SK-N-SH treated with all-trans-retinoic acid at 6 μM for 48 hours (cell line): ENCODE measurements around the gene XPC.

Experiments used
- ATAC-seq: fragments of 200-7000 bp; cut with Tn5 transposase; 3 replicates; pipeline ENCODE4 v1.9.1; 2020; ENCODE audit warnings: mild to moderate bottlenecking, moderate library complexity
- ARNTL ChIP-seq: fragments of 450-650 bp; formaldehyde crosslinking; IDR thresholded peaks from 2 replicates; pipeline ENCODE4 v1.5.0; 2020; ENCODE audit warnings: low read depth, mild to moderate bottlenecking, moderate library complexity, borderline replicate concordance
- BACH2 ChIP-seq: fragments of 250-450 bp; sonication (Bioruptor Pico); IDR thresholded peaks from 2 replicates; pipeline ENCODE4 v1.9.0; 2021; ENCODE audit warnings: mild to moderate bottlenecking, borderline replicate concordance
- CREB5 ChIP-seq: fragments of 250-450 bp; sonication (Bioruptor Pico); IDR thresholded peaks from 2 replicates; pipeline ENCODE4 v1.5.1; 2020; ENCODE audit warnings: low read depth, mild to moderate bottlenecking, moderate library complexity
- CSDC2 ChIP-seq: fragments of 250-450 bp; sonication (Bioruptor Pico); IDR thresholded peaks from 2 replicates; pipeline ENCODE4 v1.5.0; 2020; ENCODE audit warnings: mild to moderate bottlenecking, moderate library complexity
- ESRRG ChIP-seq: fragments of 250-450 bp; sonication (Bioruptor Pico); IDR thresholded peaks from 2 replicates; pipeline ENCODE4 v1.6.1; 2021; ENCODE audit warnings: mild to moderate bottlenecking
- GLIS3 ChIP-seq: fragments of 250-450 bp; sonication (Bioruptor Pico); IDR thresholded peaks from 2 replicates; pipeline ENCODE4 v1.5.0; 2020; ENCODE audit warnings: mild to moderate bottlenecking, moderate library complexity
- ISL1 ChIP-seq: fragments of 250-450 bp; sonication (Bioruptor Pico); IDR thresholded peaks from 2 replicates; pipeline ENCODE4 v2.1.2; 2022; ENCODE audit warnings: mild to moderate bottlenecking, moderate library complexity
- OSR1 ChIP-seq: fragments of 250-450 bp; sonication (Bioruptor Pico); IDR thresholded peaks from 2 replicates; pipeline ENCODE4 v1.8.0; 2022; ENCODE audit warnings: moderate library complexity, mild to moderate bottlenecking, inconsistent platforms
- POU6F1 ChIP-seq: fragments of 250-450 bp; sonication (Bioruptor Pico); IDR thresholded peaks from 2 replicates; pipeline ENCODE4 v1.8.0; 2021; ENCODE audit warnings: low read depth, mild to moderate bottlenecking, moderate library complexity, borderline replicate concordance
- PPARA ChIP-seq: fragments of 250-450 bp; sonication (Bioruptor Pico); IDR thresholded peaks from 2 replicates; pipeline ENCODE4 v1.5.0; 2020; ENCODE audit warnings: mild to moderate bottlenecking, borderline replicate concordance
- RARB ChIP-seq: fragments of 250-450 bp; sonication (Bioruptor Pico); IDR thresholded peaks from 2 replicates; pipeline ENCODE4 v1.8.0; 2021; ENCODE audit warnings: mild to moderate bottlenecking, moderate library complexity
- SNAI2 ChIP-seq: fragments of 250-450 bp; sonication (Bioruptor Pico); IDR thresholded peaks from 2 replicates; pipeline ENCODE4 v1.5.0; 2020; ENCODE audit warnings: mild to moderate bottlenecking, moderate library complexity
- TCF4 ChIP-seq: fragments of 250-450 bp; sonication (Bioruptor Pico); IDR thresholded peaks from 2 replicates; pipeline ENCODE4 v1.8.0; 2021; ENCODE audit warnings: mild to moderate bottlenecking, moderate library complexity, borderline replicate concordance
- TOX ChIP-seq: fragments of 250-450 bp; sonication (Bioruptor Pico); IDR thresholded peaks from 2 replicates; pipeline ENCODE4 v1.8.0; 2021; ENCODE audit warnings: mild to moderate bottlenecking, moderate library complexity, borderline replicate concordance
- ZC3H10 ChIP-seq: fragments of 250-450 bp; sonication (Bioruptor Pico); IDR thresholded peaks from 2 replicates; pipeline ENCODE4 v1.5.1; 2021; ENCODE audit warnings: mild to moderate bottlenecking, moderate library complexity
- ZFP3 ChIP-seq: fragments of 250-450 bp; sonication (Bioruptor Pico); IDR thresholded peaks from 2 replicates; pipeline ENCODE4 v1.5.0; 2020; ENCODE audit warnings: mild to moderate bottlenecking, moderate library complexity
- ZFP30 ChIP-seq: fragments of 450-650 bp; formaldehyde crosslinking; IDR thresholded peaks from 2 replicates; pipeline ENCODE4 v1.5.0; 2022; ENCODE audit warnings: mild to moderate bottlenecking, moderate library complexity
- ZNF565 ChIP-seq: fragments of 450-650 bp; formaldehyde crosslinking; conservative IDR thresholded peaks from 2 replicates; pipeline ENCODE4 v1.5.0; 2020; ENCODE audit warnings: low read depth, mild to moderate bottlenecking, moderate library complexity
- ZNF70 ChIP-seq: fragments of 450-650 bp; formaldehyde crosslinking; IDR thresholded peaks from 2 replicates; pipeline ENCODE4 v1.5.0; 2020; ENCODE audit warnings: mild to moderate bottlenecking, moderate library complexity
- ZNF8 ChIP-seq: fragments of 450-650 bp; formaldehyde crosslinking; IDR thresholded peaks from 2 replicates; pipeline ENCODE4 v1.5.0; 2020; ENCODE audit warnings: mild to moderate bottlenecking, moderate library complexity
- TF ChIP-seq, protein P1 (sequence below): fragments of 250-450 bp; sonication (Bioruptor Pico); IDR thresholded peaks from 2 replicates; pipeline ENCODE4 v1.8.0; 2020; ENCODE audit warnings: mild to moderate bottlenecking, moderate library complexity, borderline replicate concordance
- TF ChIP-seq, protein P2 (sequence below): fragments of 250-450 bp; sonication (Bioruptor Pico); IDR thresholded peaks from 2 replicates; pipeline ENCODE4 v1.5.1; 2021; ENCODE audit warnings: mild to moderate bottlenecking, moderate library complexity
- TF ChIP-seq, protein P3 (sequence below): fragments of 250-450 bp; sonication (Bioruptor Pico); IDR thresholded peaks from 2 replicates; pipeline ENCODE4 v1.5.0; 2020; ENCODE audit warnings: mild to moderate bottlenecking, moderate library complexity

XPC gene

DNA sequence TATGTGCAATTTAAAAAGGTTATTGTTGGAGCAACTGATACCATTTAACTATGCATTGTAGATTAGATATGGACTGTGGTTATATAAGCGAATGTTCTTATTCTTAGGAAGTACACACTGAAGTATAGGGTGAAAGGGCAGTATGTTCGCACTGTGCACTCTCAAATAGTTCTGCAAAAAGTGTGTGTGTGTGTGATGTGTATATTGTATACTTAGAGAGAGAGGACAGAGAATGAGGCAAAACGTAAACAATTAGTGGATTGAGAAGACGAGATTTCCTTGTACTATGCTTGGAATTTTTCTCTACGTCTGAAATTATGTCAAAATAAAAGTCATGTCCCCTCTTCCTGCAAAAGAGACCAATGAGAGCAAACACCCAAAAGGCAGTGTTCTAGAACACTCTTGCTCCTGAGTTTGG is 30.6 kb upstream of the XPC start:
- TF ChIP-seq OSR1 (no peak), RARB (CRISPR knock-in tag) (no peak), ARNTL (CRISPR knock-in tag) (no peak), SNAI2 (CRISPR knock-in tag) (no peak), ESRRG (CRISPR knock-in tag) (no peak), PPARA (no peak), ZNF8 (CRISPR knock-in tag) (no peak), ISL1 (no peak), CREB5 (no peak), GLIS3 (CRISPR knock-in tag) (no peak), TCF4 (CRISPR knock-in tag) (no peak), ZNF70 (CRISPR knock-in tag) (no peak), CSDC2 (no peak), ZFP3 (CRISPR knock-in tag) (no peak), TOX (no peak), BACH2 (CRISPR knock-in tag) (no peak), ZNF565 (CRISPR knock-in tag) (no peak)
- TF ChIP-seq, protein P1, sequence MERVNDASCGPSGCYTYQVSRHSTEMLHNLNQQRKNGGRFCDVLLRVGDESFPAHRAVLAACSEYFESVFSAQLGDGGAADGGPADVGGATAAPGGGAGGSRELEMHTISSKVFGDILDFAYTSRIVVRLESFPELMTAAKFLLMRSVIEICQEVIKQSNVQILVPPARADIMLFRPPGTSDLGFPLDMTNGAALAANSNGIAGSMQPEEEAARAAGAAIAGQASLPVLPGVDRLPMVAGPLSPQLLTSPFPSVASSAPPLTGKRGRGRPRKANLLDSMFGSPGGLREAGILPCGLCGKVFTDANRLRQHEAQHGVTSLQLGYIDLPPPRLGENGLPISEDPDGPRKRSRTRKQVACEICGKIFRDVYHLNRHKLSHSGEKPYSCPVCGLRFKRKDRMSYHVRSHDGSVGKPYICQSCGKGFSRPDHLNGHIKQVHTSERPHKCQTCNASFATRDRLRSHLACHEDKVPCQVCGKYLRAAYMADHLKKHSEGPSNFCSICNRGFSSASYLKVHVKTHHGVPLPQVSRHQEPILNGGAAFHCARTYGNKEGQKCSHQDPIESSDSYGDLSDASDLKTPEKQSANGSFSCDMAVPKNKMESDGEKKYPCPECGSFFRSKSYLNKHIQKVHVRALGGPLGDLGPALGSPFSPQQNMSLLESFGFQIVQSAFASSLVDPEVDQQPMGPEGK: no peak
- TF ChIP-seq, protein P2, sequence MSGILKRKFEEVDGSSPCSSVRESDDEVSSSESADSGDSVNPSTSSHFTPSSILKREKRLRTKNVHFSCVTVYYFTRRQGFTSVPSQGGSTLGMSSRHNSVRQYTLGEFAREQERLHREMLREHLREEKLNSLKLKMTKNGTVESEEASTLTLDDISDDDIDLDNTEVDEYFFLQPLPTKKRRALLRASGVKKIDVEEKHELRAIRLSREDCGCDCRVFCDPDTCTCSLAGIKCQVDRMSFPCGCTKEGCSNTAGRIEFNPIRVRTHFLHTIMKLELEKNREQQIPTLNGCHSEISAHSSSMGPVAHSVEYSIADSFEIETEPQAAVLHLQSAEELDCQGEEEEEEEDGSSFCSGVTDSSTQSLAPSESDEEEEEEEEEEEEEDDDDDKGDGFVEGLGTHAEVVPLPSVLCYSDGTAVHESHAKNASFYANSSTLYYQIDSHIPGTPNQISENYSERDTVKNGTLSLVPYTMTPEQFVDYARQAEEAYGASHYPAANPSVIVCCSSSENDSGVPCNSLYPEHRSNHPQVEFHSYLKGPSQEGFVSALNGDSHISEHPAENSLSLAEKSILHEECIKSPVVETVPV (CRISPR knock-in tag): no peak
- no peak for ATAC-seq

DNA sequence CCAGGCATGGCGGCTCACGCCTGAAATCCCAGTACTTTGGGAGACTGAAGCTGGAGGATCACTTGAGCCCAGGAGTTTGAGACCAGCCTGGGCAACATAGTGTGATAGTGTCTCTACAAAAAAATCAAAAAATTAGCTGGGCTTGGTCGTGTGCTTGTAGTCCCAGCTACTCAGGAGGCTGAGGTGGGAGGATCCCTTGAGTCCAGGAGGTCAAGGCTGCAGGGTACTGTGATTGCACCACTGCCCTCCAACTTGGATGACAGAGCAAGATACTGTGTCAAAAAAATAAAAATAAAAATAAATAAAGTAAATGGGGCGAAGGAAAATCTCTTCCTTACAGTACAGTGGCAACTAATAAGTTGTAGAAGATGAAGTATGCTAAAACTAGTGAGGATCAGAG is 29.8 kb upstream of the XPC start:
- ATAC-seq: no peak
- no peak for TF ChIP-seq ISL1

GRCh38 chr3:14206548-14207177 is 28.3 kb upstream of the XPC start:
- no peak for TF ChIP-seq TOX
- no peak for TF ChIP-seq RARB (CRISPR knock-in tag)
- no peak for TF ChIP-seq ZFP30 (CRISPR knock-in tag)
- TF ChIP-seq SNAI2 (CRISPR knock-in tag): no peak
- TF ChIP-seq GLIS3 (CRISPR knock-in tag): no peak
- no peak for TF ChIP-seq ZNF70 (CRISPR knock-in tag)
- TF ChIP-seq ZC3H10 (CRISPR knock-in tag): no peak
- TF ChIP-seq ARNTL (CRISPR knock-in tag): no peak
- TF ChIP-seq, protein P2 (CRISPR knock-in tag): no peak
- no peak for TF ChIP-seq ZNF8 (CRISPR knock-in tag)
- no peak for TF ChIP-seq ISL1
- TF ChIP-seq, protein P3, sequence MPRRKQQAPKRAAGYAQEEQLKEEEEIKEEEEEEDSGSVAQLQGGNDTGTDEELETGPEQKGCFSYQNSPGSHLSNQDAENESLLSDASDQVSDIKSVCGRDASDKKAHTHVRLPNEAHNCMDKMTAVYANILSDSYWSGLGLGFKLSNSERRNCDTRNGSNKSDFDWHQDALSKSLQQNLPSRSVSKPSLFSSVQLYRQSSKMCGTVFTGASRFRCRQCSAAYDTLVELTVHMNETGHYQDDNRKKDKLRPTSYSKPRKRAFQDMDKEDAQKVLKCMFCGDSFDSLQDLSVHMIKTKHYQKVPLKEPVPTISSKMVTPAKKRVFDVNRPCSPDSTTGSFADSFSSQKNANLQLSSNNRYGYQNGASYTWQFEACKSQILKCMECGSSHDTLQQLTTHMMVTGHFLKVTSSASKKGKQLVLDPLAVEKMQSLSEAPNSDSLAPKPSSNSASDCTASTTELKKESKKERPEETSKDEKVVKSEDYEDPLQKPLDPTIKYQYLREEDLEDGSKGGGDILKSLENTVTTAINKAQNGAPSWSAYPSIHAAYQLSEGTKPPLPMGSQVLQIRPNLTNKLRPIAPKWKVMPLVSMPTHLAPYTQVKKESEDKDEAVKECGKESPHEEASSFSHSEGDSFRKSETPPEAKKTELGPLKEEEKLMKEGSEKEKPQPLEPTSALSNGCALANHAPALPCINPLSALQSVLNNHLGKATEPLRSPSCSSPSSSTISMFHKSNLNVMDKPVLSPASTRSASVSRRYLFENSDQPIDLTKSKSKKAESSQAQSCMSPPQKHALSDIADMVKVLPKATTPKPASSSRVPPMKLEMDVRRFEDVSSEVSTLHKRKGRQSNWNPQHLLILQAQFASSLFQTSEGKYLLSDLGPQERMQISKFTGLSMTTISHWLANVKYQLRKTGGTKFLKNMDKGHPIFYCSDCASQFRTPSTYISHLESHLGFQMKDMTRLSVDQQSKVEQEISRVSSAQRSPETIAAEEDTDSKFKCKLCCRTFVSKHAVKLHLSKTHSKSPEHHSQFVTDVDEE: no peak
- TF ChIP-seq, protein P1: no peak
- TF ChIP-seq CSDC2: no peak
- TF ChIP-seq POU6F1 (CRISPR knock-in tag): no peak
- no peak for TF ChIP-seq BACH2 (CRISPR knock-in tag)
- TF ChIP-seq PPARA: no peak
- no peak for TF ChIP-seq OSR1
- TF ChIP-seq ESRRG (CRISPR knock-in tag): no peak
- ATAC-seq: no peak
